WTC11 (cell line): ENCODE data around the gene KRTAP5-6. TPM values are rescaled to one million over a fixed set of nuclear protein-coding genes. Genes with fewer than 3 reads are reported as not detected.
A peak's percentile ranks its signal among the peaks of the same experiment; 100 is the strongest.
"Not testable (repeated sequence)": the region's sequence is repeated elsewhere in the genome, so short reads cannot be mapped to it uniquely, and the experiment has no call there.

Experiments
- ATAC-seq: fragments of 200-7000 bp; cut with Tn5 transposase; 2 replicates; pipeline ENCODE4 v1.10.0; 2021; ENCODE audit warnings: mild to moderate bottlenecking, moderate library complexity
- CTCF ChIA-PET: fragments of 300-600 bp; sonication (Branson Sonifier 250); formaldehyde crosslinking; loops from one replicate; lab custom pipeline; 2021; ENCODE audit warnings: antibody characterized with exemption; lab: Charles Lee
- POLR2A ChIA-PET: fragments of 350-600 bp; sonication (Branson Sonifier 250); formaldehyde crosslinking; loops from one replicate; lab custom pipeline; 2021; ENCODE audit warnings: antibody characterized with exemption; lab: Charles Lee
- DNase-seq: peaks from one replicate; pipeline ENCODE4 v3.0.0; 2021; ENCODE audit warnings: low spot score
- H3K27ac Mint-ChIP-seq: 2 replicates; pipeline ENCODE4 v1.8.0; 2021; ENCODE audit warnings: mixed read lengths
- H3K27me3 Mint-ChIP-seq: 2 replicates; pipeline ENCODE4 v1.8.0; 2021; ENCODE audit warnings: low read depth, mild to moderate bottlenecking, moderate library complexity, mixed read lengths
- H3K36me3 Mint-ChIP-seq: 2 replicates; pipeline ENCODE4 v1.8.0; 2021; ENCODE audit warnings: mixed read lengths
- H3K4me1 Mint-ChIP-seq: 2 replicates; pipeline ENCODE4 v1.8.0; 2022; ENCODE audit warnings: mixed read lengths
- H3K4me3 Mint-ChIP-seq: 2 replicates; pipeline ENCODE4 v1.8.0; 2021; ENCODE audit warnings: mild to moderate bottlenecking, moderate library complexity, mixed read lengths
- H3K9me3 Mint-ChIP-seq: 2 replicates; pipeline ENCODE4 v1.8.0; 2021; ENCODE audit warnings: mixed read lengths
- AR ChIP-seq: fragments of 250-450 bp; sonication (Bioruptor Pico); IDR thresholded peaks from 2 replicates; pipeline ENCODE4 v1.9.0; 2021; ENCODE audit warnings: mild to moderate bottlenecking
- ATF1 ChIP-seq: sonication (generic); formaldehyde crosslinking; IDR thresholded peaks from 2 replicates; pipeline ENCODE4 v1.8.1; 2023; ENCODE audit warnings: mild to moderate bottlenecking, moderate library complexity, missing genetic modification reagents
- FOXJ3 ChIP-seq: sonication (generic); formaldehyde crosslinking; IDR thresholded peaks from 2 replicates; pipeline ENCODE4 v1.9.0; 2021; ENCODE audit warnings: missing genetic modification reagents, mild to moderate bottlenecking, borderline replicate concordance
- FOXK1 ChIP-seq: sonication (generic); formaldehyde crosslinking; IDR thresholded peaks from 2 replicates; pipeline ENCODE4 v1.8.0; 2022; ENCODE audit warnings: mild to moderate bottlenecking, moderate library complexity, missing genetic modification reagents
- FOXP4 ChIP-seq: sonication (generic); formaldehyde crosslinking; IDR thresholded peaks from 2 replicates; pipeline ENCODE4 v1.8.0; 2022; ENCODE audit warnings: mild to moderate bottlenecking, missing genetic modification reagents
- GABPB1 ChIP-seq: sonication (generic); formaldehyde crosslinking; IDR thresholded peaks from 2 replicates; pipeline ENCODE4 v1.8.1; 2023; ENCODE audit warnings: mild to moderate bottlenecking, missing genetic modification reagents
- IRF2 ChIP-seq: sonication (generic); formaldehyde crosslinking; IDR thresholded peaks from 2 replicates; pipeline ENCODE4 v1.8.0; 2022; ENCODE audit warnings: low read depth, missing genetic modification reagents, borderline replicate concordance
- PRRX2 ChIP-seq: fragments of 250-450 bp; sonication (Bioruptor Pico); IDR thresholded peaks from 2 replicates; pipeline ENCODE4 v1.8.0; 2021; ENCODE audit warnings: mild to moderate bottlenecking
- SOX15 ChIP-seq: fragments of 250-450 bp; sonication (Bioruptor Pico); IDR thresholded peaks from 2 replicates; pipeline ENCODE4 v1.9.0; 2021; ENCODE audit warnings: mild to moderate bottlenecking
- ZMAT4 ChIP-seq: fragments of 250-450 bp; sonication (Bioruptor Pico); IDR thresholded peaks from 2 replicates; pipeline ENCODE4 v1.9.0; 2021; ENCODE audit warnings: mild to moderate bottlenecking
- ZNF219 ChIP-seq: sonication (generic); formaldehyde crosslinking; IDR thresholded peaks from 2 replicates; pipeline ENCODE4 v1.8.0; 2023; ENCODE audit warnings: missing genetic modification reagents, mild to moderate bottlenecking, borderline replicate concordance
- ZNF317 ChIP-seq: sonication (generic); formaldehyde crosslinking; IDR thresholded peaks from 2 replicates; pipeline ENCODE4 v1.8.1; 2023; ENCODE audit warnings: low read depth, mild to moderate bottlenecking, moderate library complexity, missing genetic modification reagents, borderline replicate concordance
- ZNF416 ChIP-seq: fragments of 250-450 bp; sonication (Bioruptor Pico); IDR thresholded peaks from 2 replicates; pipeline ENCODE4 v1.9.0; 2021; ENCODE audit warnings: mild to moderate bottlenecking, inconsistent platforms
- total RNA-seq: library from RNA; stranded (reverse); gene quantifications from 3 replicates; pipeline ENCODE4 v1.2.3, GENCODE V29; 2021
- TF ChIP-seq, protein P1 (sequence below): sonication (generic); formaldehyde crosslinking; IDR thresholded peaks from 2 replicates; pipeline ENCODE4 v1.8.1; 2022; ENCODE audit warnings: missing genetic modification reagents, borderline replicate concordance
- TF ChIP-seq, protein P2 (sequence below): fragments of 200-600 bp; IDR thresholded peaks from 2 replicates; pipeline ENCODE4 v1.8.0; 2022; ENCODE audit warnings: antibody characterized with exemption

KRTAP5-6 gene
- total RNA-seq, 1 experiment from 2014 or later = 0.35 TPM

DNA sequence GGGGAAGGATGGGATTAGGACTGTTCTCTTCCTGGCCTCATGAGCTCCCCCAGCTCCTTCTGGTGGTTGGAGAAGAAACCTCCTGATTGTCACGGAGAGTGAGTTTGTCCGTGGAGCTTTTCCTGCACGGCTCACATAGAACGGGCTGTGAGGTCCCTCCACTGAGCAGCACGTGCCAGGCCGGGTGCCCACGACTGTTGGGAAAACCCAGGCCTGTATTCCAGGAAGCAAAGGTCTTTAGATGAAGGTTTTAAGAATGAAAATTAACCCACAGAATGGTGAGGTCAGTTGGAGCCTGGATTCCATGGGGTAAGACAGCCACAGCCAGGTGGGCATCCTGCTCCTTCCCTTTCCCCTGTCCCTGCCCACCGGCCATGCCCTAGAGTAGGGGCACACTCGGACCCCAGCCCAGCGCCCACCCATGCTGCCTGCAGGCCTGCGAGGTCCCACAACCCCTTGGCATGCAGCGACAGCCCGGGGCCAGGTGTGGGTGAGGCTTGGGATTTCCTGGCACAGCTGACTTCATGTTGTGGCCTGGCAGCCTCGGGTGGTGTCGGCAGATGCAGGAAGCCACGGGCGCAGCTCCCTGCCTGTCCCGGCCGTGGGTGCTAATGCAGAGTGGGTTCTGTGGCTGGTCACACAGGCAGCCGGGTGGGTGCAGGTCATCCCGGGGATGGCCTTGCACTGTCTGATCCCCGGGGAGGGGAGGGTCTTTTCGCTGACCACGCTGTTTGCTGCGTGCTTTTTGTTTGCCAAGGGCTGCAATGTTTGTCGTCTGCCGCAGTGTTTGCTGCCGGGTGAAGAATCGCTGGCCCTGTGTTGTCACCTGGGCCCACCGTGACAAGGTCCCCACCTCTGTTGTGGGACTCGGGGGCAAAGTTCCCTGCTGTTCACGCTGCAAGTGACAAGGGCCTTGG lies 7.5 kb upstream of the KRTAP5-6 start:
- ATAC-seq, DNase-seq, H3K4me3 Mint-ChIP-seq, H3K9me3 Mint-ChIP-seq, H3K27me3 Mint-ChIP-seq, H3K36me3 Mint-ChIP-seq, H3K27ac Mint-ChIP-seq, H3K4me1 Mint-ChIP-seq, POLR2A ChIA-PET: not testable (repeated sequence)
- TF ChIP-seq GABPB1 (CRISPR knock-in tag) = peak; percentile 77
- CTCF ChIA-PET = interaction anchor here (0.8 to 1.4 kb wide), 2 partner anchors 37 to 143 kb away, joined by 3 to 5 read pairs; no protein-coding TSS in a partner anchor

DNA sequence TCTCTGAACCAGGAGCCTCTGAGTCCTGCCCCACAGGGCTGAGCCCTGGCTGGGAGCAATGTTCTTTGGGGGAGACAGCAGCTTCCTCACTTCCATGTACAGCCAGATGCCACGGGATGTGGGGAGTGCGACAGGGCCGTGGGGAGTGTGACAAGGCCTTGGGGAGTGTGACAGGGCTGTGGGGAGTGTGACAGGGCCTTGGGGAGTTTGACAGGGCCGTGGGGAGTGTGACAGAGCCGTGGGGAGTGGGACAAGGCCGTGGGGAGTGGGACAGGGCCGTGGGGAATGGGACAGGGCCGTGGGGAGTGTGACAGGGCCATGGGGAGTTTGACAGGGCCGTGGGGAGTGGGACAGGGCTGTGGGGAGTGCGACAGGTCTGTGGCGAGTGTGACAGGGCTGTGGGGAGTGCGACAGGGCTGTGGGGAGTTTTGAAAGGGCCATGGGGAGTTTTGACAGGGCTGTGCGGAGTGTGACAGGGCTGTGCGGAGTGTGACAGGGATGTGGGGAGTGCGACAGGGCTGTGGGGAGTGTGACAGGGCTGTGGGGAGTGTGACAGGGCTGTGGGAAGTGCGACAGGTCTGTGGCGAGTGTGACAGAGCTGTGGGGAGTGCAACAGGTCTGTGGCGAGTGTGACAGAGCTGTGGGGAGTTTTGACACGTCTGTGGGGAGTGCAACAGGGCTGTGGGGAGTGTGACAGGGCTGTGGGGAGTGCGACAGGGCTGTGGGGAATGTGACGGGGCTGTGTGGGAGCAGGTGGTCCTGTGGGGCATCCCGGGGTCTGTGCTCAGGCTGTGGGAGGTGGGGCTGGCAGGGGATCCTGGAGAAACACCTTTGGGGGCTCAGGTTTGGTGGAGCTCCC lies 6.6 kb upstream of the KRTAP5-6 start:
- ATAC-seq (no peak), DNase-seq (no peak)
- Mint-ChIP-seq H3K4me1 (peaks cover 3% of the 10 kb centered on the region), H3K36me3 (no peaks in the 10 kb centered on the region), H3K4me3 (no peak overlapping the region), H3K27me3 (peaks cover 6% of the 10 kb centered on the region), H3K27ac (no peak overlapping the region), H3K9me3 (no peaks in the 10 kb centered on the region)
- TF ChIP-seq ATF1 (CRISPR knock-in tag) (no peak), FOXJ3 (no peak), IRF2 (no peak), SOX15 (CRISPR knock-in tag) (no peak), FOXK1 (CRISPR knock-in tag) (no peak), AR (no peak)
- TF ChIP-seq, protein P1, sequence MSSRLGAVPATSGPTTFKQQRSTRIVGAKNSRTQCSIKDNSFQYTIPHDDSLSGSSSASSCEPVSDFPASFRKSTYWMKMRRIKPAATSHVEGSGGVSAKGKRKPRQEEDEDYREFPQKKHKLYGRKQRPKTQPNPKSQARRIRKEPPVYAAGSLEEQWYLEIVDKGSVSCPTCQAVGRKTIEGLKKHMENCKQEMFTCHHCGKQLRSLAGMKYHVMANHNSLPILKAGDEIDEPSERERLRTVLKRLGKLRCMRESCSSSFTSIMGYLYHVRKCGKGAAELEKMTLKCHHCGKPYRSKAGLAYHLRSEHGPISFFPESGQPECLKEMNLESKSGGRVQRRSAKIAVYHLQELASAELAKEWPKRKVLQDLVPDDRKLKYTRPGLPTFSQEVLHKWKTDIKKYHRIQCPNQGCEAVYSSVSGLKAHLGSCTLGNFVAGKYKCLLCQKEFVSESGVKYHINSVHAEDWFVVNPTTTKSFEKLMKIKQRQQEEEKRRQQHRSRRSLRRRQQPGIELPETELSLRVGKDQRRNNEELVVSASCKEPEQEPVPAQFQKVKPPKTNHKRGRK (CRISPR knock-in tag) = no peak
- ChIA-PET POLR2A (interaction anchor here (0.6 kb wide), 1 partner anchor 81 kb away, joined by 4 read pairs; no protein-coding TSS in a partner anchor), CTCF (interaction anchor here (1.3 to 5.5 kb wide), 5 partner anchors 12 to 466 kb away, joined by 3 to 271 read pairs (median 93); partner anchors contain the start of gene SYT8)

GRCh38 chr11:1691026-1691877 lies 5.7 kb upstream of the KRTAP5-6 start:
- Mint-ChIP-seq H3K4me1 (peaks cover 3% of the 10 kb centered on the region), H3K36me3 (no peaks in the 10 kb centered on the region), H3K27me3 (peaks cover 7% of the 10 kb centered on the region), H3K4me3 (no peak overlapping the region), H3K27ac (no peak overlapping the region), H3K9me3 (peaks cover 7% of the 10 kb centered on the region; the same call in 1 of the 2 replicates)
- CTCF ChIA-PET = interaction anchor here (1.1 to 5.5 kb wide), 11 partner anchors 12 to 465 kb away, joined by 3 to 271 read pairs (median 23); partner anchors contain the start of gene SYT8
- ATAC-seq (no peak; the same call in 1 of the 2 replicates), DNase-seq (no peak)
- TF ChIP-seq ZNF317 (CRISPR knock-in tag) (no peak), ZNF219 (CRISPR knock-in tag) (no peak), PRRX2 (CRISPR knock-in tag) (no peak), FOXP4 (no peak), GABPB1 (CRISPR knock-in tag) (peak; percentile 75), ZMAT4 (CRISPR knock-in tag) (no peak), ZNF416 (CRISPR knock-in tag) (no peak)
- TF ChIP-seq, protein P2, sequence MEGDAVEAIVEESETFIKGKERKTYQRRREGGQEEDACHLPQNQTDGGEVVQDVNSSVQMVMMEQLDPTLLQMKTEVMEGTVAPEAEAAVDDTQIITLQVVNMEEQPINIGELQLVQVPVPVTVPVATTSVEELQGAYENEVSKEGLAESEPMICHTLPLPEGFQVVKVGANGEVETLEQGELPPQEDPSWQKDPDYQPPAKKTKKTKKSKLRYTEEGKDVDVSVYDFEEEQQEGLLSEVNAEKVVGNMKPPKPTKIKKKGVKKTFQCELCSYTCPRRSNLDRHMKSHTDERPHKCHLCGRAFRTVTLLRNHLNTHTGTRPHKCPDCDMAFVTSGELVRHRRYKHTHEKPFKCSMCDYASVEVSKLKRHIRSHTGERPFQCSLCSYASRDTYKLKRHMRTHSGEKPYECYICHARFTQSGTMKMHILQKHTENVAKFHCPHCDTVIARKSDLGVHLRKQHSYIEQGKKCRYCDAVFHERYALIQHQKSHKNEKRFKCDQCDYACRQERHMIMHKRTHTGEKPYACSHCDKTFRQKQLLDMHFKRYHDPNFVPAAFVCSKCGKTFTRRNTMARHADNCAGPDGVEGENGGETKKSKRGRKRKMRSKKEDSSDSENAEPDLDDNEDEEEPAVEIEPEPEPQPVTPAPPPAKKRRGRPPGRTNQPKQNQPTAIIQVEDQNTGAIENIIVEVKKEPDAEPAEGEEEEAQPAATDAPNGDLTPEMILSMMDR = no peak
- POLR2A ChIA-PET = interaction anchor here (0.6 kb wide), 1 partner anchor 80 kb away, joined by 4 read pairs; no protein-coding TSS in a partner anchor
